NCI-H187 treated with DMSO at 0.1 percent for 48 hours (cell line): ENCODE data around the gene EGR4.

ENCODE experiments used
- DNase-seq: peaks from one replicate; lab custom pipeline; 2025; lab: John Stamatoyannopoulos, UW

EGR4 gene

DNA sequence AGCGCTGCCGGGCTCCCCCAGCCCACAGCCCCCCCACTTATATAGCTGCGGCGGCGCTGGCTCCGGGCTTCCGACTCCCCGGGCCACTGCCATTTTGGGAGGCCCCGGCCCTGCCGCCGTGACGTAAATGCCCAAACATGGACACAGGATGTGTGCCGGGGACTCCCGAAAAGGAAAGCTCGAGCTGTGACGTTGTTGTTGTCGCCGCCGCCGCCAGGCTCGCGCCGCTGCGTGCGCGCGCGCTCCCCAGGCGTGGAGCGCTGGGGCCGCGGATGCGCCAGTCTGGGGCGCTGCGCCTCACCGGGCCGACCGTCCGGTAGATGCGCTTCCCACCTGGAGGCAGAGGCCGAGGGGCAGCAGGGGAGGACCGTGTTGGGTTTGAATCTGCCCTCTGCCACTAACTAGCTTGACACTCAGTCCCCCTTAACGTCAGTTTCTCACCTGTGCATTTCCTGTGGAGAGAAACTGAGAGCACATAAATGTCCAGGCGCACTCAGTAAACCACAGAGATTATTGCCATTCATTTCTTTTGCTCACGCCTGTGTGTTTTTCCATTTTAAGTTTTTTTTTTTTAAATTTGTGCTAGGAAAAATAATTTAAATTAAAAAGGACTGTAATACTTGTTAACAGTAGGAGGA lies at the start of gene EGR4:
Gene EGR4 (minus strand): TSS at position 15 of the 638 bp plus-strand sequence. CDS start 231 bp downstream, outside the sequence.
- no peak for DNase-seq

DNA sequence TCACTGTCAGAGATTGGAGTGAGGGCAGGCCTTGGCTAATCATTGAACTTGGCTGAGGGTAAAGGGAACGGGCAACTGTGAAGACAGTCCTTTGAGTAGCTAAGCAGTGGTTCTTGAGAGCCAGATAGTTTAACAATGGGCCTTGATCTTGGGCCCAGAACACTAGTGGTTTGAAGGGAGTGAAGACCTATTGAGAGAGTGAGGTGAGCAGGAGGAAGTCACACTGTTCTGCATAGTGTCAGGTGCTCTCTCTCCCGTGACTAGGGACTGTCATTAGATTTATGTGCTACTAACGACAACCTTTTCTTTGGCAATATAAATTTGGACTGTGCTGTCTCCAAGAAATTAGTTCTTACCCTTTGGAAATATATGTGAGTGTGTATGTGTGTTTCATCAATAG lies 47.7 kb upstream of the EGR4 start:
- DNase-seq = no peak

DNA sequence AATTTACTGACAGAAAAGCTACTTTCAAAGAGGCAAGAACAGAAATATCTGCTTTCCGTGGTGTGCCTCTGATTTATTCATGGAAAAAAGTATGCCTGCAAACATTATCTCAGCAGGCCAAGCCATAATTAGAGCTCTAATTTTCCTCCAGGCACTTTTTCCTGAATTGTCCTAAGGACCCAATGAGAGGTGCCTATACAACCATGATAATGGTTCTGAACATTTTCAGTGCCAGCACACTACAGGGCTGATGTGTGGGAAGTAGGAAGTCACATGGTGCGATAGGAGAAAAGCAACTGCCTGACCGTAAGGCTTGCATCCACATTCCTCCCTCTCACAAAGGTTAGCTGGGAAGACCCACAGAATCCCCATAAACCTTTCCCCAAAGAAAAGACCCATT lies 45.9 kb upstream of the EGR4 start:
- no peak for DNase-seq

DNA sequence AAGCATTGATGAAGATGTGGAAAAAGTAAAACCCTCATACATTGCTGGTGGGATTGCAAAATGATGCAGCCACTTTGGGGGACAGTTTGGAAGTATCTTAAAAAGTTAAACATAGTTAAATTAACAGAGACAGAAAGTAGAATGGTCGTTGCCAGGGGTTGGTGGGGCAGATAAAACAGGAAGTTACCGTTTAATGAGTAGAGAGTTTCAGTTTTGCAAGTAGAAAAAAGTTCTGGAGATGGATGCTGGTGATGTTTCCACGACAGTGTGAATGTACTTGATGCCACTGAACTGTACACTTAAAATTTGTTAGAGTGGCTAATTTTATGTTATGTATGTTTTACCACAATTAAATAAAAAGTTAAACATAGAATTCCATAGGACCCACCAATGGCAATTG lies 44.5 kb upstream of the EGR4 start:
- DNase-seq = no peak

DNA sequence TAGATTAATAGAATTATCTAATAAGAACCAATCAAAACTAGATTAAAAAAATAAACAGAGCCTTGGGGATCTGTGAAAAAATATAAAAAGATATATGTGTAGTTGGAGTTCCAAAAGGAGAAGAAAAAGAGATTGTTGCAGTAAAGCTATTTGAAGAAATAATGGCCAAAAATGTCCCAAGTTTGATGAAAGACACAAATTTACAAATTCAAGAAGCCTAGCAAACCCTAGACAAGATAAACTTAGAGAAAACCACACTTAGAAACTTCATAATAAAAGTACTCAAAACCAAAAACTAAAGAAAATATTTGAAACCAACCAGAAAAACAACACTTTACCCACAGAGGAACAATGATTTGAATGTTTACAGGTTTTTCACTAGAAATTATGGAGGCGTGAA lies 41.3 kb upstream of the EGR4 start:
- DNase-seq = no peak

DNA sequence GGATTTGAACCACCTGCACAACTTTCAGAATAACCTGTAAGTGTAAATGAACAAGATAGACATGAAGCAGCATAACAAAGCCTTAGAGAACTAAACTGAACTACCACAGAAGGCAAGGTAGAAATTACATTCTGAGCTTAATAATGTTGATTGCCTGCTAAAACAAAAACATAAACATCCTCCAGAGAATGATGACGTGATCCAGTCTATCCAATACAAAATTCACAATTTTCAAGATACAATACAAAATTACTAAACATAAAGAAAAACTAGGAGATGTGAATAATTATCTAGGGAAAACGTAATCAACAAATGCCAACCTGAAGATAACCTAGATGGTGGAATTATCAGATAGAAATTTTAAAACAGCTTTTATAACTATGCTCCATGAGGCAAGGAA lies 40.7 kb upstream of the EGR4 start:
- DNase-seq = no peak

DNA sequence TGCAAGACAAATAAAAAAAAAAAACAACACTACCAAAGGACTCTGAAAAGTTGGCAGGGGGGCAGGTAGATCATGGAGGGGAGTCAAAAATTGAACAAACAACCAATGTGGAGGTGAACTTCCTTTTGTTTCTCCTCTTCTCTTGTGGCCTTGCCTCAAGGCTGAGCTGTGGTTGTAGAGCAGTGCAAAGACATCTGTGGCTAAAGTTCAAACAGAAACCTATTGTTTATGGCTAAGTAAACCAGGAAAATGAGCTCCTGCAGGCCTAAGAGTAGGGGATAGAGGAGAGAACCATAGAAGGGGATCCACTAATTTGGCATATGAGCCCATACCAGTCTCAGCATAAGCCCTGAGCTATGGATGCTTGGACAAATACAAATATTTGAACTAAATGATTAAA lies 40.2 kb upstream of the EGR4 start:
- no peak for DNase-seq

DNA sequence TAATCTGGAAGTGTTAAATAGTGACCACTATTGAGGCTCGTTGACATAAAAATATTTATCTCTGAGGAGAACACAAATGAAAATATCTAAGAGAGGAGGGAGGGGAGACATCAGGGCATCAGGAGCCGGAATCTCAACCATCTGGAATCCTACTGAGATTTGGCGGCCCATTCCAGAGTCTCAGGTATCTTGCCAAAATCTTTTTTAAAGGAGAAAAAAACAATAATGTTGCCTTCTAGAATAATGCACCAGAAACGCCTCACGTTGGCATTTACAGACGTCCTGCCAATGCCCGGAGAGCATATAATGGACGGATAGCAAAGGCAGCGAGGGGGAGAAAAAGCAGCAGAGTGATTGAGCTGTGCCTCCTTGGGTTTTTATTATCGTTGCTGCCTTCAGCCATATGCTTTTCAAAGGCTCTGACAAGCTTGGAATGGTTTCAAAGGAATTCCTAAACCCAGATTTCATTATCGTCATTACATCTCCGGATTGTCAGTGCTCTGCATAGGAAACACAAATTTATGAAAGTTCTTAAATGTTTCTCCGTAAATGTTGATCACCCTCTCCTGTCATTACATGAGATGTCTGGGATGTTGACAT lies 30.9 kb upstream of the EGR4 start:
- DNase-seq = no peak

DNA sequence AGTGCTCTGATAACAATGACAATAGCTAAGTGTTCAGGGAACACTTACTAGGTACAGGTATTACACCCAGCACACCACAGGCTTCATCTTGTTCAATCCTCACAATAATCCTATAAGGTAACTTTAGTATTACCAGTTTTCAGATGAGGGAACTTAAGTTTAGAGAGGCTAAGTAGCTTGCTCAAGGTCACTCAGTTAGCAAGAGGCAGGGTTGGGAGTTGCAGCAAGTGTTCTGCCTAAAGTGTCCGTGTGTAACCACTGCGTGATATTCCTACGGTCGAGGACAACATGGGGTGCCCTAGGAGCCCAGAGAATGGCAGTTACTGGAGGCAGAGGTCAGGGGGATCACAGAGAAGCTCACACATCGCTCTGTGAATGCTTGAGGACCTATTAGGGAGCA lies 30.2 kb upstream of the EGR4 start:
- no peak for DNase-seq

DNA sequence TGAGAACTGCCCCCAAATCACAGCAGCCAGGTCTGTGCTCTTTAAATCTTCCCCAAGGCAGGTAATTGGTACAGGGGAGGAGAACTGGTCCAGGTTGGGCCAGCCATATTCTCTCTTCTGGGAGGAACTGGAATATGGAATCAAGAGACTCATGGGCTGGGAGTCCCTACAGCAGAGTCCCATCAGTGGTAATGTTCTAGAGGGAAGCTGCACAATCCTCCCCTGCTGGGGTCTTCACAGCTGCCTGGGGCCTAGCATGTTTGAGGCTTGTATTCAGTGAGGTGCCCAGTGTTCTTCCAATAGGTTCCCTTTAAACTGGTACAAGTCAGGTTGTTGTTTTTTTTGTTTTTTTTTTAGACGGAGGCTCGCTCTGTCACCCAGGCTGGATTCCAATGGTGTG lies 21.1 kb upstream of the EGR4 start:
- no peak for DNase-seq

DNA sequence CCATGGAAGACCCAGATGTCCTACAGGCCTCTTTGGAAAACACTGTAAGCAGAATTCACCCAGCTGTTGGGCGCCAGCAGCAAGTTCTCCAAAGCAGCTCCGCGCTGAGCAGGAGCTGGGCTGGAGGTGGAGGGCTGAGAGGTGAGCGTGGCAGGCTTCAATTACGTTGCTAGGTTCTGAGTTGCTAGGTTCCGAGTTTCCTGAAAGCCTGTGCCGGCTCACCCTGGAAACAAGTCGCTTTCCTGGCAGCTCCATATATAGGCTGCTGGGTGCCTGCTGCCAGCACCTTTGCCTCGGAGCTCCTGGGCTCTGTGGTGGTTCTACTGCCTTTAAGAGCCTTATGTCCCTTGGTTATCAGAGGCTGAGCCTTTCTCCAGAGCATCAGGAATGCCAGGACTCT lies 14.4 kb upstream of the EGR4 start:
- no peak for DNase-seq

DNA sequence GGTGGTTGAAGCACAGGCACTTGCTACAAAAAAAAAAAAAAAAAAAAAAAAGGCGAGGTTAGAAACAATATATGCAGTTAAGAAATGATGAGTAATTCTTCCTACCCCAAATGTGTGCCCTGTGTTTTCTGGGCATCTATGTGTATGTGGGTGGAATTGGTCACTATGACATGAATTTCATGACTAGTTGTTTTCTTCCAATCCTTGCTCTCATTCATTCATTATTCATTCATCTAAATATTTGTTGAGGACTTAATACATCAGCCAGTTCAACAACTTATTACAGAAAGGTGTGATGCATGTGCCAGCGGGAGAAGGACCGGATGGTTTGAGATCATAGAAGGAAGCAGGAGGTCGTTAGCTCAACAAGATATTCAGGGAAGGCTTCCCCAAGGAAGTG lies 8.3 kb upstream of the EGR4 start:
- no peak for DNase-seq

DNA sequence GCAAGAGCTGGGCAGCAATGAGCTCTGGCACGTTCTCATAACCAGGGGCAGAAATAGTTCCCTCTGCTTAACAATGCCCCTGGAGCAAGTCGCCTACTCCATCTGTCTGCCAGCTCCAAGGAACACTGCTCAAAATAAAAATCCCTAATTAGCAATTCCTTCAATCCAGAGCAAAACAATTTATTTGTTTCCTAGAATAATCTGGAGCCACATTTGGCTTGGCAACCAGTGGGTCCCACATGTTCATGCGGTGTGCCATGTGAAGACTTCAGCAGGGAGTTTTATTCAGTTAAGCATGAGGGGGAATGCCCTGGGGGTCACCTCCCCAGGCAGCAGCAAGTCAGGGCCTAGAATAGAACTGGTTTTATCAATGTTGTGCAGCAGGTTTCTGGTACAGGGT lies 7.6 kb upstream of the EGR4 start:
- DNase-seq = no peak

DNA sequence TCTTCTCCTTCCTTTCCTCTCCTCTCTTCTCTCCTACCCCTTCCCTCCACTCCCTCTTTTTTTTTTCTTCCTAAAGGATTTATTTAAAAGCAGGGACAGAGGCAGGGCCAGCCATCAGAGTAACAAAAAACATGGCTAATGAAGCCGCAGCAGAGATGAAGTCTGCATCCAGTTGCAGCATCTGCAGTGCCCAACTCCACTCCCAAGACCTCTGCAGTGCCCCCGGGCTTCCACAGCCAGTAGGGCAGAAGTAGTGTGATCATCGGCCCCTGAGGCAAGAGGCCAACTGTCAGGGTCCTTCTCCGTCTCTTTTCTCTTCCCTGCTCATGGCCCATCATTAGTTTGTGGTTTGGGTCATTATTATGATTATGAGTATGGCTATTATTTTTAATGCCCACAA lies 4.2 kb upstream of the EGR4 start:
- DNase-seq = no peak

DNA sequence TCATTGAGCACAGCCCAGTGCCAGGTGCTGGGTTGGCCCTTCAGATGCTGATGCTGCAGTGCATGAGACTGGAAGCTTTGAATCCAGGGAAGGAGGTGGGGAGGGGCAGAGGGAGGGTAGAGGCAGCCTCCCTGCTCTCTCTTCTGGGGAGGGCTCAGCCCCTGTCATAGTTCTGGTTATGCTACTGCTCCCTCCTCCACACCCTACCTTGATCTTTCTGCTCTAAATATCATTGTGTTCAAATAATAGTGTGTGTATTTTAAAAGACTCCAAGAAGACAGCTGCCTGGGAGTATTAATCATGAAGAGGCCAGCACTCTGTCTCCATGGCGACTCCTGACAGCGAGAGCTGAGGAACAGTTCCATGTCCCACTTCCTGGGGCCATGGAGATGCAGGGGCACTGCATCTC lies 3.8 kb upstream of the EGR4 start:
- DNase-seq = no peak

DNA sequence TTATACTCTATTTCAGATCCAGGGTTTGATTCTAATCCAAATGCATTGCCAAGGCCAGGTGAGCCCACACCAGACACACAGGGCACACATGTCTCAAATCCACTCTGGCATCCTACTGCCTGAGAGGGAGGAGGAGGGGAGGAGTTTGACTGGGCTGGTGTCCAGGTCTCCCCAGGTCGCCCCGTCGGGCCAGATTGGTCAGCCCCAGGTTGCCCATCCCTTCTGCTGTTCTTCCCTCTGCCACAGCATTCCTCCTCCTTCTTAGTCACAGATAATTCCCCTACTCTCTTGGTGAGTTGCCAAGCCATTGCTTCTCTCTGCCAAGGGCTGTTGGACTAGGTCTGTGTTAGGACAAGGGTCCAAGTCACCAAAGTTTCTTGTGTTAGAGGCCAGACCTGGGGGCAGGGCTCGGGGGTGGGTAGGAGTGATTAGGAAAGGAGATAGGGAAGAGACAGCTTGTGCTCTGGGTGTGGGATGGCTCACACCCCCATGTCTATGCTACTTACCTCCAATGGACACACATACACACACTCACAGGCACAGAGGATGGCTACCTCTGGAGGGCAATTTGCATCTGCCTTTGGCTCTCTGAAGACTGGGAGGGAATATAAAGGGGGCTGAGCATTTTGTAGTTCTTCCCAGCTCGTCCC lies 2.5 kb upstream of the EGR4 start:
- DNase-seq = no peak

DNA sequence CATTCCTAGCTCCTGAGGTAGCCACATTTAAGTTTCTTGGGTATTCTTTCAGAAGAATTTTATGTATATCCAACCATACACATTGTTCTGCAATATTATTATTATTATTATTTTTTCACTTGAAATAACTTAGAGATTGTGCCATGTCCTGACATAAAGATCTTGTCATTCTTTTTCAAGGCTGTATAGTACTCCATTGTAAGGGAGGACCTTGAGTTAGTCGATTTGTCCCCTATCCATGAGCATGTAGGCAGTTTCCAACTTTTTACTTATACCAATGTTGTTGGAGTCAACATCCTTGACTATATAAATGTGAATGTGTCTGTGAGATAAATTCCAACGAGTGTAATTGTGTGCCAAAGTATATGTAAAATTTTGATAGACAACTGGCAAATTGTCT lies 891 bp upstream of the EGR4 start:
- no peak for DNase-seq

DNA sequence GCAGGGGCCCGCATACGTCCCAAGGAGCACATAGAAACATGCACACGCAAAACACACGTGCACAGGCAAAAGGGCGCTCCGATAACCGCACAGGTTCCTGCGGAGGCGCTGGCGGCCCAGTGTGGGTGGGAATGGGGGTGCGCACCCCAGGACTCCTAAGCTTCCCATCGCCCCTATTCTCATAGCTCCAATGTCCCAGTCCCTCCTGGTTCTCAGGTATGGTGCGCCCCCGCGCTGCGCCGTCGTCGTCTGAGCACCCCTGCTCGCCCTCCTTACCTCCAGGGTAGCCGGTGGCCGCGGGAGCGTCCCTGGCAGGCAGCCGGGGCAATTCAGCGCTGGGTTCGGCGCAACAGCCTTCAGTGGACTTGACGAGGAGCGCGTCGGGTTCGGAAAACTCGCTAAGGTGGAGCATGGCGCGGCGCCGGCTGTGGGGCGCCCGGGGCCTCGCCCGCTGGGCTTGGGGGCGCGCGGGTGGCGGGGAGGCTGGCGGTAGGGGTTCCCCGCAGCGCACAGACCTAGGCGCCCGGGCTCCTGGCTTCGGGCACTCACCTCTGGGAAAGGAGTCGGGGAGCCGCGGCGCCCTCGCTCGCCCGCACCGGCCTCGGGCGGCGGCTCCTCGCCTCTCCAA lies 328 bp downstream of the EGR4 start:
- DNase-seq = no peak

DNA sequence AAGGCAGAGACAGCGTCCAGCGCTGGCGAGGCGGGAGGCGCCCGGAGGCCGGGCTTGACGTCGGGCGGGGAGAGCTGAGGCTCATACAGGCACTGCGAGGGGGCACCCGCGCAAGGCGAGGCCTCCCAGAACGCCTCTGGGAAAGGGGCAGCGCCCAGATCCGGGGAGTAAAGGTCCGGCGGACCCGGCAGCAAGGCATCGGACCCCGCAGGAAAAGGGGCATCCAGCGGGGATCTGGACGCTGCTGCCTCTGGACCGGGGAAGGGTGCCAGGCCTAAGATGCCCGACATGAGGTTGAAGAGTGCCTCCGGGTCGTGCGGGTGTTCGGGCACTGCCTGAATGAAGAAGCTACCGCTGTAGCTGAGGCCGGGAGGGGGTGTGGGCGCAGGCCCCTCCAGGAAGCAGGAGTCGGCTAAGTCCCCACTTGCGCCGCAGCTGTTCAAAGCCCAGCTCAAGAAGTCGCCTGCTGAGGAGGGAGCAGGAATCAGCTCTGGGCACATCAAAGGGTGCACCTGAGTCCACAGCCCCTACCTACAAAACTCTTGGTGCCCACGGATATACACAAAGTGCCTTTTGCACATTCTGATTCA lies 937 bp downstream of the EGR4 start:
- no peak for DNase-seq

DNA sequence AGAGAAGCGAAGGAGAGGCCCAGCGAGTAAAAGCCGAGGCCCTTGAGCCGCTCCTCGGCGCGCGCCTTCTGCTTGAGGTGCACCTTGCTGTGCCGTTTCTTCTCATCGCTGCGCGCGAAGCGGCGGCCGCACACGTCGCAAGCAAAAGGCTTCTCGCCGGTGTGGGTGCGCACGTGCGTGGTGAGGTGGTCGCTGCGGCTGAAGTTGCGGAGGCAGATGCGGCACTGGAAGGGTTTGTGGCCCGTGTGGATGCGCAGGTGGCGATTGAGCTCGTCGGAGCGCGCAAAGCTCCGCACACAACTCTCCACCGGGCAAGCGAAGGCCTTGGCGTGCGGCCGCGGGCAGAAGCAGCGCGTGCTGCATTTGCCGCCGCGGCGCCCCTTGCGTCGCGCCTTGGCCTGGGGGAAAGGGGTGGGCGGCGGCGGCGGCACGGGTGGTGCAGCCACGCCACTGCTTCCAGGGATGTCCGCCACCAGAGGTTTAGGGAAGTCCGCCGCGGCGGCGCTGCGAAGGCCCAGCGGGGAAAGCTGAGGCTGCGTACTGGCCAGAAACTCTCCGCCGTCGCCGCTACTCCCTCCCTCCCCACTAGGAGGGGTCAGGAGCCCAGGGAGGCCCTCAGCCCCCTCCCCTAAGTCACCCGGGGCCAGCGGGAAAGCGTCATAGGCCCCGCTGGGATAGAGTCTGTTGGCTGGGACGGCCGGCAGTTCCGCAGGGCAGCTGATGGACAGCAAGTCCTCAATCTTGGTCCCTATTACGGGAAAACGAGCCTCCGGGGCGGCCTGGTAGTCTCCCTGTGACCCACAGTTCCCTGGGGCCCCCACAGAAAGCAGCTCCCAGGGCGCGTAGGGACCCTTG lies 1.7 kb downstream of the EGR4 start:
- no peak for DNase-seq

DNA sequence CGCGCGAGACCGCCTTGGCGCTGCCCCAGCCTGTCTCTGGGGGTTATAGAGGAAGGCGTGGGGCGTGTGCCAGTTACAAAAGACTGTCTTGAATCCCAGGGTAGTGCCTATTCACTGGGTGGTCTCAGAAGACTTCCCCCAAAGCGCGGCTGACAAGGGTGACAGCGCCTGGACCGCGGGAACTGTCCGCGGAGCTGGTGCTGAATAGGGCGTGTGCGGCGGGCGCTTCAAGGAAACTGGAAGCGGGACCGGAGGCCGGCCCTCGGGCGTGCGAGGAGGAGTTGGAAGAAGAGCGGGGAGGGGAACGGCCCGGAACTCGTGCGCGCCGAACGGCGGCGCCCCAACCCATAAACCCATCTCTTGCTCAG lies 2.3 kb downstream of the EGR4 start:
- no peak for DNase-seq
